ENCODE measurements around the gene CCDC148.
"Not testable (repeated sequence)": the region's sequence is repeated elsewhere in the genome, so short reads cannot be mapped to it uniquely, and the experiment has no call there.

CCDC148 gene

GRCh38 chr2:158473719-158474392, 17.3 kb upstream of the CCDC148 start:
- TF ChIP-seq, protein P1, sequence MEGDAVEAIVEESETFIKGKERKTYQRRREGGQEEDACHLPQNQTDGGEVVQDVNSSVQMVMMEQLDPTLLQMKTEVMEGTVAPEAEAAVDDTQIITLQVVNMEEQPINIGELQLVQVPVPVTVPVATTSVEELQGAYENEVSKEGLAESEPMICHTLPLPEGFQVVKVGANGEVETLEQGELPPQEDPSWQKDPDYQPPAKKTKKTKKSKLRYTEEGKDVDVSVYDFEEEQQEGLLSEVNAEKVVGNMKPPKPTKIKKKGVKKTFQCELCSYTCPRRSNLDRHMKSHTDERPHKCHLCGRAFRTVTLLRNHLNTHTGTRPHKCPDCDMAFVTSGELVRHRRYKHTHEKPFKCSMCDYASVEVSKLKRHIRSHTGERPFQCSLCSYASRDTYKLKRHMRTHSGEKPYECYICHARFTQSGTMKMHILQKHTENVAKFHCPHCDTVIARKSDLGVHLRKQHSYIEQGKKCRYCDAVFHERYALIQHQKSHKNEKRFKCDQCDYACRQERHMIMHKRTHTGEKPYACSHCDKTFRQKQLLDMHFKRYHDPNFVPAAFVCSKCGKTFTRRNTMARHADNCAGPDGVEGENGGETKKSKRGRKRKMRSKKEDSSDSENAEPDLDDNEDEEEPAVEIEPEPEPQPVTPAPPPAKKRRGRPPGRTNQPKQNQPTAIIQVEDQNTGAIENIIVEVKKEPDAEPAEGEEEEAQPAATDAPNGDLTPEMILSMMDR (conservative IDR thresholded peaks at IDR 0.05; ENCODE audit: low read depth, low read length), result peak; percentile 20
- DNase-seq (ENCODE audit: low read depth), result no peak
- no peak overlapping the region for H3K4me3 ChIP-seq (ENCODE audit: low read depth, low read length)

DNA sequence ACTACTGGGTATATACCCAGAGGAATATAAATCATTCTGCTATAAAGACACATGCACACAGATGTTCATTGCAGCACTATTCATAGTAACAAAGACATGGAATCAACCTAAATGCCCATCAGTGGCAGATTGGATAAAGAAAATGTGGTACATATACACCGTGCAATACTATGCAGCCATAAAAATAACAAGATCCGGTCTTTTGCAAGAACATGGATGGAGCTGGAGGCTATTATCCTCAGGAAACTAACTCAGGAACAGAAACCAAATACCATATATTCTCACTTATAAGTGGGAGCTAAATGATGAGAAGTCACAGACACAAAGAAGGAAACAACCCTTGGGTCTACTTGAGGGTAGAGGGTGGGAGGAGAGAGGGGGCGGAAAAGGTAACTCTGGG, 16.7 kb upstream of the CCDC148 start:
- not testable (repeated sequence) for DNase-seq (ENCODE audit: low read depth); H3K4me3 ChIP-seq (ENCODE audit: low read depth, low read length)

GRCh38 chr2:158472829-158473228, 16.3 kb upstream of the CCDC148 start:
- H3K4me3 ChIP-seq (ENCODE audit: low read depth, low read length); DNase-seq (ENCODE audit: low read depth): not testable (repeated sequence)

GRCh38 chr2:158467248-158467647, 10.7 kb upstream of the CCDC148 start:
- DNase-seq (ENCODE audit: low read depth), result no peak
- TF ChIP-seq, protein P1 (conservative IDR thresholded peaks at IDR 0.05; ENCODE audit: low read depth, low read length), result no peak
- no peak overlapping the region for H3K4me3 ChIP-seq (ENCODE audit: low read depth, low read length)

DNA sequence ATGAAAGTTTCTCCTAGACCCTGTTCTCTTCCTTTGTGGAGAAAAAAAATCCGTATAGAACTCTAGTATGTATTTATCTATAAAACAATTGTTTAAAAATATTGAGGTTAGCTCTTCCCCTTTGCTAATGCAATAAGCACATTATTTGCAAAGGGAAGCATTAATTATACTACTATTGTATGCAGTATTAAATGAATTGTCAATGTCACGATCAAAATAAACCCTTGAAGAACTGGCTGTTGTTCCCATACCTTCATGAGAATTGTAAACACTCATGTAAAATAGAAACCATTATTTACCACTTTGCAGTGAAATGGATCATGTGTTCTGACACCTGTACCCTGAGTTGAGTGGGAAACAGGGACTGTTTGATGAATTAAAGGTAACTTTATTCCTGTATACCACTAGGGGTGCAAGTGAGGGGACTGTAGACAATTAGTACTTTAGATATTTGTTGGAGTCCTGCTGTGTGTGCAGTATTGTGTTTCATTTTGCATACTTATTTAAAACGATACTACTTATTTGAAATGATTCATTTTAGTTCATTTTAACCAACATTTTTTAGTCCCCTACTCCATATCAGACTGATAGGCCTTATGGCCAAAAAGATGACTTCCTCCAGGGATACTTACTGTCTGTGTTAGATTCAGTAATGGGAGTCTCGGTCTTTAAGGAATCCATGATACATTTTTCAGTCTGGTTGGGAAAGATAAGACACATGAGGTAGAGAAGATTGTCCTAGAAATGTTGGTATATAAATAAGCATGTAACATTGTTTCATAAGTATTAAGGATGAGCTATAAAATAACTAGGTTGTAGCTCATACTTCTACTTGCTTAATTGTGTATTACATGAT, 8.1 kb upstream of the CCDC148 start:
- DNase-seq (ENCODE audit: low read depth), result peak; percentile 52
- H3K4me3 ChIP-seq (ENCODE audit: low read depth, low read length), result no peak overlapping the region

GRCh38 chr2:158463496-158464095, 7.0 kb upstream of the CCDC148 start:
- TF ChIP-seq, protein P1 (conservative IDR thresholded peaks at IDR 0.05; ENCODE audit: low read depth, low read length), result no peak
- no peak for DNase-seq (ENCODE audit: low read depth)
- no peak overlapping the region for H3K4me3 ChIP-seq (ENCODE audit: low read depth, low read length)

More for the DNA sequence above, 8.1 kb upstream of the CCDC148 start:
- TF ChIP-seq, protein P1 (conservative IDR thresholded peaks at IDR 0.05; ENCODE audit: low read depth, low read length), result peak; percentile 62

- TF ChIP-seq, protein P1 (conservative IDR thresholded peaks at IDR 0.05; ENCODE audit: low read depth, low read length), result peak; percentile 57
- H3K4me3 ChIP-seq (ENCODE audit: low read depth, low read length), result no peak overlapping the region
- peak; percentile 61 for DNase-seq (ENCODE audit: low read depth)
Observed at GRCh38 chr2:158460632-158461297, 4.2 kb upstream of the CCDC148 start.

Data from choroid plexus epithelial cell (primary cell).